Naive thymus-derived CD8-positive, alpha-beta T cell (primary cell): Measurements from ENCODE around the gene RAB43. TPM values are rescaled to one million over a fixed set of nuclear protein-coding genes. Genes with fewer than 3 reads are reported as not detected.

Experiments used
- ATAC-seq, 2 donors: fragments of 150-1000 bp; cut with Tn5 transposase in 1 of 2; sonication (Bioruptor Pico), chemical (Tn5 transposase) in 1 of 2; 1 replicate in 1 of 2; 2 replicates in 1 of 2; pipeline ENCODE4 v1.10.0; 2021; ENCODE audit warnings: mild to moderate bottlenecking in 2 of 2, moderate library complexity in 2 of 2
- POLR2A ChIA-PET: fragments of 350-600 bp; sonication (Branson Sonifier 250); formaldehyde crosslinking; loops from one replicate; lab custom pipeline; 2021; ENCODE audit warnings: antibody characterized with exemption; lab: Charles Lee
- DNase-seq, 10 donors: peaks; one replicate each; pipeline versions ENCODE4 v3.0.0 to v3.0.0-alpha.2; 2020 to 2022
- H3K27ac Mint-ChIP-seq, 10 donors: one replicate each; pipeline ENCODE4 v1.8.0; 2020 to 2022; ENCODE audit warnings: mild to moderate bottlenecking in 10 of 10, mixed read lengths in 10 of 10, moderate library complexity in 4 of 10, inconsistent platforms in 1 of 10
- H3K27me3 Mint-ChIP-seq, 5 donors: one replicate each; pipeline ENCODE4 v1.8.0; 2021 to 2022; ENCODE audit warnings: mixed read lengths in 5 of 5
- H3K36me3 Mint-ChIP-seq, 3 donors: one replicate each; pipeline ENCODE4 v1.8.0; 2020 to 2022; ENCODE audit warnings: mixed read lengths in 3 of 3, mild to moderate bottlenecking in 2 of 3, inconsistent platforms in 1 of 3
- H3K4me1 Mint-ChIP-seq, 4 donors: one replicate each; pipeline ENCODE4 v1.8.0; 2021 to 2022; ENCODE audit warnings: mixed read lengths in 4 of 4
- H3K4me3 Mint-ChIP-seq, 10 donors: one replicate each; pipeline ENCODE4 v1.8.0; 2020 to 2022; ENCODE audit warnings: mild to moderate bottlenecking in 10 of 10, mixed read lengths in 10 of 10, moderate library complexity in 6 of 10, inconsistent platforms in 1 of 10
- H3K9me3 Mint-ChIP-seq, 9 donors: one replicate each; pipeline ENCODE4 v1.8.0; 2020 to 2022; ENCODE audit warnings: mixed read lengths in 9 of 9, mild to moderate bottlenecking in 3 of 9, inconsistent platforms in 1 of 9, moderate library complexity in 1 of 9
- polyA plus RNA-seq, 3 donors: library from polyadenylated mRNA; unstranded; fragments of 300-500 nt; fragmentation: Illumina TruSeq; gene quantifications; one replicate each; pipeline ENCODE4 v1.2.3, GENCODE V29; 2021
- total RNA-seq, 8 experiments: library from RNA in 2 of 8; stranded (reverse) in 2 of 8; gene quantifications; one replicate each; pipeline ENCODE4 v1.2.3 and lab custom pipeline; 2021 to 2026

RAB43 gene
- total and polyA plus RNA-seq, 5 experiments from 2014 or later, result 15.7 to 130 (median 43.1) TPM

DNA sequence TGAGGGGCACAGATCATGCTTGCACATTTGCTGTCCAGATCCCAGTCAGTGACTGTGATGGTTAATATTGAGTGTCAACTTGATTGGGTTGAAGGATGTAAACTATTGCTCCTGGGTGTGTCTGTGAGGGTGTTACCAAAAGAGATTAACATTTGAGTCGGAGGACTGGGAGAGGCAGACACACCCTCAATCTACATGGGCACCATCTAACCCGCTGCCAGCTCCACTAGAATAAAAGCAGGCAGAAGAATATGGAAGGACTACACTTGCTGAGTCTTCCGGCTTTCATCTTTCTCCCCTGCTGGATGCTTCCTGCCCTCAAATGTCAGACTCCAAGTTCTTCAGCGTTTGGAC, 55.9 kb downstream of the RAB43 start:
- Mint-ChIP-seq H3K4me3 (no peak overlapping the region), H3K4me1 (peaks cover 18 to 28% (median 23%) of the 10 kb centered on the region in 4 donors), H3K9me3 (no peaks in the 10 kb centered on the region), H3K36me3 (no peaks in the 10 kb centered on the region), H3K27me3 (peaks cover 0 to 6% (median 0%) of the 10 kb centered on the region in 5 donors), H3K27ac (no peak overlapping the region)
- POLR2A ChIA-PET, result interaction anchor here (0.9 kb wide), 1 partner anchor 39 kb away, joined by 3 read pairs; no protein-coding TSS in a partner anchor
- ATAC-seq, result no peak
- no peak for DNase-seq

DNA sequence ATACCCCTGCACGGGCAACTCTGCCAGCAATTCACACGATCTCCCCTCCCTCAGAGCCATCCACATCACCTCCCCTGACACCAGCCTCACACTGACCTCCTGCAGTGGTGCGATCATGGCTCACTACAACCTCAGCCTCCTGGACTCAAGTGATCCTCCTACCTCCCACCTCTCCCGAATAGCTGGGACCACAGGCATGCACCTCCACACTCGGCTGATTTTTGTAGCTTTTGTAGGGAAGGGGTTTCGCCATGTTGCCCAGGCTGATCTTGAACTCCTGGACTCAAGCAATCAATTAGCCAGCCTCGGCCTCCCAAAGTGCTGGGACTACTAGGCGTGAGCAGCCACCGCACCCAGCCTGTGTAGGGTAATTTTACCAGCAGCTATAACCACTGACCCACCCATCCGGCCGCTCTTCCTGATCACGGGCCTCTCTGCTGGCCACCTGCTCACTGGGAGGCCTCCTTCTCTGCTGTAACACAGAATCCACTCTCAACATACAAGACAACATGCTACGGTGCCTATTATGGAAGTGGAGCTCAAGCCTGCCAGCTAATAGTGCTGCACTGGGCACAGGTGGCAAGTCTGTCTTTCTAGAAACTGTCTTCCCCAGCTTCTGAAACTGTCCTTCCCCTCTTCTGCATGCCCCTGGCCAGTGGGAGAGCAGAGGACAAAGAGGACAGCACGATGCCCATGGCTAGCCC, 56.4 kb downstream of the RAB43 start:
- no peak overlapping the region for H3K4me3 Mint-ChIP-seq
- POLR2A ChIA-PET, result interaction anchor here (0.7 to 0.9 kb wide), 3 partner anchors 38 to 110 kb away, joined by 3 to 4 read pairs (median 4); no protein-coding TSS in a partner anchor
- H3K9me3 Mint-ChIP-seq, result no peaks in the 10 kb centered on the region
- H3K36me3 Mint-ChIP-seq, result no peaks in the 10 kb centered on the region
- H3K4me1 Mint-ChIP-seq, result peaks cover 14 to 23% (median 19%) of the 10 kb centered on the region in 4 donors
- no peak for DNase-seq
- H3K27ac Mint-ChIP-seq, result peak overlapping the region in 1 of 10 donors; percentile 22
- H3K27me3 Mint-ChIP-seq, result peaks cover 0 to 1% (median 0%) of the 10 kb centered on the region in 5 donors
- no peak for ATAC-seq

DNA sequence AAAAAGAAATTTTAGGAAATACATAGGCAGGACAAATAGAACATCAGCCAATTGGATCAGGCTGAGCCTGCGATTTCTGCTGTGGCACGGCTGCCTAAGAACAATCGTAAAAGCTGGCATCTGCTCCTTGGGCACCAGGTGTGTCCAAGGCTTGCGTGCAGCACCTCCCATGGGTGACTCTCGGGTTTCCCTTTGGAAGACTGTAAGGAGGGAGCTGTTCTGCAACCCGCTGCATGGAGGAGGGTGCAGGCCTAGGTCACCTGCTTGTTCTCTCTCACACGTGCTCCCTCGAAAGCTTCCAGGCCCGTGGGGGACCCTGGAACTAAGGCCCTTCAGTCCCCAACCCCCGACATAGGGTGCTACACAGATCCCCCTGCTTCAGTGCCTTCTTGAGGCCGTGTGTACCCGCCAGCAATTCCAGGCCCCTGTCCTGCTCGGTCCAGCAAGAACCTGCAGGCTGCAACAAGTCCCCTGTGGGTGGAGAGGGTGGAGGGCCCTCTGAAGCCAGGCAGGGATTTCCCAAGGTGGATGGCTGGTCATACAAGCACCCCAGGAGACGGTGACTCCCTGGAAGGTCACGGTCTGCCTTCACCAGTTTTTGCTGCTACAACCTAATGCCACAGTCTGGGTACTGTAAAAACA, 57.6 kb downstream of the RAB43 start:
- H3K36me3 Mint-ChIP-seq, result no peaks in the 10 kb centered on the region
- H3K27ac Mint-ChIP-seq, result no peak overlapping the region
- POLR2A ChIA-PET, result interaction anchor here (0.6 to 0.7 kb wide), 3 partner anchors 11 to 331 kb away, joined by 3 to 4 read pairs (median 4); no protein-coding TSS in a partner anchor

DNA sequence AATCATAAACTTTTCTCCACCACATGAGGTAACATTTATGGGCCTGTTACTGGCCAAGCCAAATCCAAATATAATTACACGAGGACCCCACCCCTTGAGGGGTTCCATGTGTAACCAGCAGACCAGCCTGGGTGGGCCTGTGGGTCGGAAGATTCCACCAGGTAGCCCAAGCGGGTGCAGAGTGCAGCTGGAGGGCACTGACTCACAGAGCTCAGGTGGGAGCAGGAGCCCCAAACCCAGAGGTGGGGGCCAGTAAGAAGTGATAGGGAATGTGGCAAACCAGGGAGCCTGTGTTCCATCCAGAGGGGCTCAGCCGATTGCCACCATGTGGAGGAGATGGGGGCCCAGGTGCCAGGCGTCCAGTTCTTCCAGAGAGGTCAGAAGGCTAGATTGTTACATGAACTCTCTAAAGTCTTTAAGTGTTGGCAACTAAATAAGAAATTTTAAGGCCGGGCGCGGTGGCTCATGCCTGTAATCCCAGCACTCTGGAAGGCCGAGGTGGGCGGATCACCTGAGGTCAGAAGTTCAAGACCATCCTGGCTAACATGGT, 58.4 kb downstream of the RAB43 start:
- Mint-ChIP-seq H3K4me1 (peaks cover 0 to 15% (median 11%) of the 10 kb centered on the region in 4 donors), H3K9me3 (no peaks in the 10 kb centered on the region), H3K27ac (peak overlapping the region in 2 of 10 donors; percentile 63 to 73), H3K4me3 (no peak overlapping the region), H3K36me3 (no peaks in the 10 kb centered on the region), H3K27me3 (no peaks in the 10 kb centered on the region)
- POLR2A ChIA-PET, result interaction anchor here (0.6 kb wide), 1 partner anchor 332 kb away, joined by 4 read pairs; no protein-coding TSS in a partner anchor
- no peak for DNase-seq
- no peak for ATAC-seq

More for the DNA sequence above, 57.6 kb downstream of the RAB43 start:
- no peak overlapping the region for H3K4me3 Mint-ChIP-seq
- H3K27me3 Mint-ChIP-seq, result no peaks in the 10 kb centered on the region
- DNase-seq (no peak), ATAC-seq (no peak)
- H3K9me3 Mint-ChIP-seq, result no peaks in the 10 kb centered on the region
- peaks cover 4 to 11% (median 10%) of the 10 kb centered on the region in 4 donors for H3K4me1 Mint-ChIP-seq

- POLR2A ChIA-PET, result interaction anchor here (1.1 to 1.2 kb wide), 2 partner anchors 23 to 187 kb away, joined by 3 read pairs; partner anchors contain the start of gene COPG1
- Mint-ChIP-seq H3K9me3 (no peaks in the 10 kb centered on the region), H3K4me3 (no peak overlapping the region), H3K36me3 (no peaks in the 10 kb centered on the region), H3K27ac (peak overlapping the region in 1 of 10 donors; percentile 63), H3K27me3 (no peaks in the 10 kb centered on the region), H3K4me1 (peaks cover 0 to 10% (median 9%) of the 10 kb centered on the region in 4 donors)
- DNase-seq, result no peak
- ATAC-seq, result no peak
These were observed 59.4 kb downstream of the RAB43 start for GRCh38 chr3:129061888-129062834.

GRCh38 chr3:129061023-129061887, 60.3 kb downstream of the RAB43 start:
- Mint-ChIP-seq H3K27ac (no peak overlapping the region), H3K27me3 (no peaks in the 10 kb centered on the region), H3K4me3 (no peak overlapping the region), H3K9me3 (no peaks in the 10 kb centered on the region), H3K4me1 (peaks cover 0 to 10% (median 7%) of the 10 kb centered on the region in 4 donors), H3K36me3 (no peaks in the 10 kb centered on the region)
- POLR2A ChIA-PET, result interaction anchor here (1.1 to 1.2 kb wide), 2 partner anchors 24 to 188 kb away, joined by 3 read pairs; partner anchors contain the start of gene COPG1
- ATAC-seq (no peak), DNase-seq (no peak)

GRCh38 chr3:129060276-129061022, 61.2 kb downstream of the RAB43 start, which contains the start of gene GP9:
GP9 (plus strand) TSS chr3:129060779; CDS start chr3:129061740, 961 bp downstream.
- peaks cover 0 to 10% (median 6%) of the 10 kb centered on the region in 4 donors for H3K4me1 Mint-ChIP-seq
- H3K27me3 Mint-ChIP-seq, result no peaks in the 10 kb centered on the region
- H3K4me3 Mint-ChIP-seq, result no peak within 1 kb of the TSS
- H3K36me3 Mint-ChIP-seq, result no peaks in the 10 kb centered on the region
- POLR2A ChIA-PET, result interaction anchor here (1.1 kb wide), 1 partner anchor 189 kb away, joined by 3 read pairs; the partner anchor contains the start of gene COPG1
- no peak within 1 kb of the TSS for H3K27ac Mint-ChIP-seq
- no peaks in the 10 kb centered on the region for H3K9me3 Mint-ChIP-seq
- ATAC-seq (no peak), DNase-seq (no peak)

DNA sequence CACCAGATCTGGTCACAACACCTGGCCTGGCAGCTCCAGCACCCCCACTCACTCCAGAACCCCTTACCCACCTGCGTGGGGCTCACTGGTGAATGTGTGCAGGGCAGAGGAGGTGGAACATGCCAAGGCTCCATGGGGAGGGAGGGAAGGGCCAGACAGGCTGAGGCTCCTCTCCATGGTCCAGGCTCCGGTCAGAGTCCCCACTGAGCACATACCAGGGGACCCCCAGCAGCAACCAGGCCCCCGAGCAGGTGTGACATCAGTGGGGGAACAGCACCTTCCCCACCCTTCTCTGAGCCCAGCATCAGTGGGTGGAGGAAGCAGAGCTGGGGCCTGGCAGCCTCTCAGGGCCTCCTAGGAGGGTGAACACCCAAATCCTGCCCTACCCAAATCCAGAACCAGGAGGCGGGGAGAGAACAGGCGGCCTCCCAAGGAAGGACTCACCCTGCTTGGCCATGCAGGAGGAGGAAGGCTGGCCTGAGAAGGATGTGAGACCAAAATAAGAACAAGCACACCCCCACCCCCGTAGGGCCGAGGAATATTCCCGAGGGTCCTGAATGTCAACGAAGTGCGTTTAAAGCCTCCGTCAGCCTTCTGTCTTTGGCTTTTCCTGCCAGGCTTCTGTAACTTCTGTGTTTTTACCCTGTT, 62.2 kb downstream of the RAB43 start:
- H3K4me1 Mint-ChIP-seq, result peaks cover 0 to 9% (median 6%) of the 10 kb centered on the region in 4 donors
- POLR2A ChIA-PET, result interaction anchor here (0.6 to 1.2 kb wide), 2 partner anchors 52 to 54 kb away, joined by 3 to 4 read pairs; no protein-coding TSS in a partner anchor
- ATAC-seq, result no peak

GRCh38 chr3:129058441-129059200, 63.0 kb downstream of the RAB43 start:
- Mint-ChIP-seq H3K4me3 (no peak overlapping the region), H3K27ac (peak overlapping the region in 3 of 10 donors; percentile 60 to 73 (median 71)), H3K4me1 (peaks cover 3 to 12% (median 8%) of the 10 kb centered on the region in 4 donors), H3K27me3 (no peaks in the 10 kb centered on the region), H3K36me3 (no peaks in the 10 kb centered on the region), H3K9me3 (no peaks in the 10 kb centered on the region)
- POLR2A ChIA-PET, result interaction anchor here (0.6 to 1.2 kb wide), 2 partner anchors 53 to 55 kb away, joined by 3 to 4 read pairs; no protein-coding TSS in a partner anchor
- DNase-seq (peak in 4 of 10 donors; percentile 33 to 48 (median 36)), ATAC-seq (peak; percentile 70 to 84)

More for the DNA sequence above, 62.2 kb downstream of the RAB43 start:
- H3K27me3 Mint-ChIP-seq, result no peaks in the 10 kb centered on the region
- no peaks in the 10 kb centered on the region for H3K9me3 Mint-ChIP-seq
- no peak for DNase-seq
- H3K27ac Mint-ChIP-seq, result no peak overlapping the region
- no peaks in the 10 kb centered on the region for H3K36me3 Mint-ChIP-seq
- no peak overlapping the region for H3K4me3 Mint-ChIP-seq
